Esophagus muscularis mucosa (tissue), 3 donors: Measurements from ENCODE around the gene RNF145.

Experiments used
- POLR2A ChIP-seq: fragments of 450-650 bp; IDR thresholded peaks from one replicate; pipeline ENCODE4 v1.6.1; 2017; ENCODE audit warnings: antibody characterized with exemption, moderate library complexity, mild to moderate bottlenecking, low read depth
- POLR2AphosphoS5 ChIP-seq, 2 donors: sonication (generic); formaldehyde crosslinking; IDR thresholded peaks; one replicate each; pipeline ENCODE4 v1.6.1; 2017; ENCODE audit warnings: antibody characterized with exemption in 2 of 2
- TF ChIP-seq, protein P1 (sequence below), 3 experiments: fragments of 200-600 bp in 2 of 3; fragments of 450-650 bp in 1 of 3; sonication (generic) in 2 of 3; IDR thresholded peaks; one replicate each; pipeline ENCODE4 v1.5.1; 2017 to 2019; ENCODE audit warnings: antibody characterized with exemption in 3 of 3, mild to moderate bottlenecking in 2 of 3, moderate library complexity in 1 of 3

DNA sequence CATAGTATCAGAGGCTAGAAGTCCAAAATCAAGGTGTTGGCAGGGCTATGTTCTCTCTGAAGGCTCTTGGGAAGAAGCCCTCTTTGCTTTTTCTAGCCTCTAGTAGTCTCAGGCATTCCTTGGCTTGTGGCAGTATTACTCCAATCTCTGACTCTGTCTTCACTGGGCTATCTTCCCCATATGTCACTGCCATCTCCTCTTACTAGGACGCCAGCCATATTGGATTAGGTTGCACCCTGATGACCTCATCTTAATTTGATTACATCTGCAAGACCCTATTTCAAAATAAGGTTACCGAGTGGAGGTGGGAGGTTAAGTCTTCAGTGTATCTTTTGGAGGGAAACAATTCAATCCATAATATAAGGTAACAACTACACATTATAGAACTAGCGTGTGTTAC is 88.3 kb downstream of the RNF145 start:
- TF ChIP-seq POLR2AphosphoS5 (IDR thresholded peaks at IDR 0.05), result no peak
- TF ChIP-seq POLR2A, result no peak
- TF ChIP-seq, protein P1, sequence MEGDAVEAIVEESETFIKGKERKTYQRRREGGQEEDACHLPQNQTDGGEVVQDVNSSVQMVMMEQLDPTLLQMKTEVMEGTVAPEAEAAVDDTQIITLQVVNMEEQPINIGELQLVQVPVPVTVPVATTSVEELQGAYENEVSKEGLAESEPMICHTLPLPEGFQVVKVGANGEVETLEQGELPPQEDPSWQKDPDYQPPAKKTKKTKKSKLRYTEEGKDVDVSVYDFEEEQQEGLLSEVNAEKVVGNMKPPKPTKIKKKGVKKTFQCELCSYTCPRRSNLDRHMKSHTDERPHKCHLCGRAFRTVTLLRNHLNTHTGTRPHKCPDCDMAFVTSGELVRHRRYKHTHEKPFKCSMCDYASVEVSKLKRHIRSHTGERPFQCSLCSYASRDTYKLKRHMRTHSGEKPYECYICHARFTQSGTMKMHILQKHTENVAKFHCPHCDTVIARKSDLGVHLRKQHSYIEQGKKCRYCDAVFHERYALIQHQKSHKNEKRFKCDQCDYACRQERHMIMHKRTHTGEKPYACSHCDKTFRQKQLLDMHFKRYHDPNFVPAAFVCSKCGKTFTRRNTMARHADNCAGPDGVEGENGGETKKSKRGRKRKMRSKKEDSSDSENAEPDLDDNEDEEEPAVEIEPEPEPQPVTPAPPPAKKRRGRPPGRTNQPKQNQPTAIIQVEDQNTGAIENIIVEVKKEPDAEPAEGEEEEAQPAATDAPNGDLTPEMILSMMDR (IDR thresholded peaks at IDR 0.05), result no peak
